Activated B cell treated with CpG ODN at 0.5 μM for 24 hours (primary cell): ENCODE data around the gene ENKD1. TPM values are rescaled to one million over a fixed set of nuclear protein-coding genes. Genes with fewer than 3 reads are reported as not detected.
A peak's percentile ranks its signal among the peaks of the same experiment; 100 is the strongest.

Experiments used
- ATAC-seq: fragments of 200-7000 bp; cut with Tn5 transposase; one replicate; pipeline ENCODE4 v1.10.0; 2021; ENCODE audit warnings: low read depth, mild to moderate bottlenecking, moderate library complexity
- CTCF ChIA-PET: fragments of 350-600 bp; sonication (Branson Sonifier 250); formaldehyde crosslinking; loops from one replicate; lab custom pipeline; 2021; ENCODE audit warnings: antibody characterized with exemption; lab: Charles Lee
- POLR2A ChIA-PET: fragments of 350-600 bp; sonication (Branson Sonifier 250); formaldehyde crosslinking; loops from one replicate; lab custom pipeline; 2021; ENCODE audit warnings: antibody characterized with exemption; lab: Charles Lee
- DNase-seq: peaks from one replicate; pipeline ENCODE4 v3.0.0; 2022
- H3K27ac Mint-ChIP-seq: one replicate; pipeline ENCODE4 v1.8.0; 2020; ENCODE audit warnings: mixed read lengths
- H3K27me3 Mint-ChIP-seq: one replicate; pipeline ENCODE4 v1.8.0; 2021; ENCODE audit warnings: mixed read lengths
- H3K36me3 Mint-ChIP-seq: one replicate; pipeline ENCODE4 v1.8.0; 2021; ENCODE audit warnings: low read depth, mixed read lengths
- H3K4me1 Mint-ChIP-seq: one replicate; pipeline ENCODE4 v1.8.0; 2021; ENCODE audit warnings: mixed read lengths
- H3K4me3 Mint-ChIP-seq: one replicate; pipeline ENCODE4 v1.8.0; 2020; ENCODE audit warnings: mild to moderate bottlenecking, mixed read lengths
- H3K9me3 Mint-ChIP-seq: one replicate; pipeline ENCODE4 v1.8.0; 2020; ENCODE audit warnings: mixed read lengths
- CTCF ChIP-seq: fragments of 200-600 bp; IDR thresholded peaks from one replicate; pipeline ENCODE4 v1.8.0; 2022; ENCODE audit warnings: antibody characterized with exemption, mild to moderate bottlenecking
- intact Hi-C: fragments of 100-400 bp; cut with micrococcal nuclease; formaldehyde crosslinking; loops from one replicate; pipeline ENCODE4 v1.15.1; 2024
- total RNA-seq: library from RNA; stranded (reverse); gene quantifications from 2 replicates; pipeline ENCODE4 v1.2.3, GENCODE V29; 2022

The ENKD1 gene
- total RNA-seq, 1 donor from 2014 or later: 8.9 TPM

- no peak for ATAC-seq
- Mint-ChIP-seq H3K36me3 (peaks cover 5% of the 10 kb centered on the region), H3K9me3 (no peaks in the 10 kb centered on the region), H3K27ac (peak overlapping the region; percentile 19), H3K27me3 (no peaks in the 10 kb centered on the region), H3K4me3 (peak overlapping the region; percentile 13), H3K4me1 (peaks cover 50% of the 10 kb centered on the region)
- no peak for TF ChIP-seq CTCF
- POLR2A ChIA-PET: interaction anchor here (0.6 to 1.9 kb wide), 5 partner anchors 19 to 234 kb away, joined by 3 to 6 read pairs (median 3); no protein-coding TSS in a partner anchor
- no peak for DNase-seq
- intact Hi-C loops: loop anchor here (5.0 to 10.0 kb wide), 6 partner anchors 238 to 570 kb away; partner anchors contain the start of genes B3GNT9, ESRP2, FBXL8 and FHOD1
- CTCF ChIA-PET: interaction anchor here (6.6 kb wide), 1 partner anchor 145 kb away, joined by 44 read pairs; no protein-coding TSS in a partner anchor
These were observed 1.7 kb downstream of the ENKD1 start for GRCh38 chr16:67664871-67665270.

GRCh38 chr16:67664258-67664657 is 2.3 kb downstream of the ENKD1 start:
- Mint-ChIP-seq H3K27me3 (no peaks in the 10 kb centered on the region), H3K4me3 (peak overlapping the region; percentile 1), H3K27ac (no peak overlapping the region), H3K4me1 (peaks cover 48% of the 10 kb centered on the region), H3K36me3 (peaks cover 5% of the 10 kb centered on the region), H3K9me3 (no peaks in the 10 kb centered on the region)
- TF ChIP-seq CTCF: no peak
- POLR2A ChIA-PET: interaction anchor here (0.6 to 1.0 kb wide), 2 partner anchors 143 to 234 kb away, joined by 3 to 4 read pairs; no protein-coding TSS in a partner anchor
- DNase-seq (no peak), ATAC-seq (no peak)
- CTCF ChIA-PET: interaction anchor here (6.6 kb wide), 1 partner anchor 144 kb away, joined by 44 read pairs; no protein-coding TSS in a partner anchor
- intact Hi-C loops: loop anchor here (5.0 to 10.0 kb wide), 4 partner anchors 411 to 571 kb away; partner anchors contain the start of genes B3GNT9, ESRP2, FBXL8 and FHOD1

GRCh38 chr16:67663877-67664222 is 2.7 kb downstream of the ENKD1 start:
- DNase-seq (no peak), ATAC-seq (no peak)
- Mint-ChIP-seq H3K27ac (no peak overlapping the region), H3K9me3 (no peaks in the 10 kb centered on the region), H3K36me3 (peaks cover 6% of the 10 kb centered on the region), H3K4me3 (peak overlapping the region; percentile 1), H3K27me3 (no peaks in the 10 kb centered on the region), H3K4me1 (peaks cover 48% of the 10 kb centered on the region)
- TF ChIP-seq CTCF: no peak
- POLR2A ChIA-PET: interaction anchor here (1.0 kb wide), 1 partner anchor 142 kb away, joined by 3 read pairs; no protein-coding TSS in a partner anchor
- CTCF ChIA-PET: interaction anchor here (6.6 kb wide), 1 partner anchor 144 kb away, joined by 44 read pairs; no protein-coding TSS in a partner anchor
- intact Hi-C loops: loop anchor here (5.0 to 10.0 kb wide), 4 partner anchors 411 to 571 kb away; partner anchors contain the start of genes B3GNT9, ESRP2, FBXL8 and FHOD1

GRCh38 chr16:67663151-67663876 is 3.2 kb downstream of the ENKD1 start:
- no peaks in the 10 kb centered on the region for H3K27me3 Mint-ChIP-seq
- no peak for TF ChIP-seq CTCF
- DNase-seq: no peak
- H3K27ac Mint-ChIP-seq: no peak overlapping the region
- intact Hi-C loops: loop anchor here (5.0 to 10.0 kb wide), 4 partner anchors 411 to 571 kb away; partner anchors contain the start of genes B3GNT9, ESRP2, FBXL8 and FHOD1
- ChIA-PET CTCF (interaction anchor here (0.6 to 6.6 kb wide), 3 partner anchors 9 to 172 kb away, joined by 3 to 44 read pairs (median 4); no protein-coding TSS in a partner anchor), POLR2A (interaction anchor here (0.9 kb wide), 1 partner anchor 142 kb away, joined by 3 read pairs; no protein-coding TSS in a partner anchor)
- peaks cover 46% of the 10 kb centered on the region for H3K4me1 Mint-ChIP-seq
- H3K9me3 Mint-ChIP-seq: no peaks in the 10 kb centered on the region
- no peak overlapping the region for H3K4me3 Mint-ChIP-seq
- H3K36me3 Mint-ChIP-seq: peaks cover 6% of the 10 kb centered on the region
- no peak for ATAC-seq

GRCh38 chr16:67662653-67663010 is 3.9 kb downstream of the ENKD1 start:
- ChIA-PET CTCF (interaction anchor here (0.9 to 2.0 kb wide), 2 partner anchors 9 to 142 kb away, joined by 4 to 5 read pairs; no protein-coding TSS in a partner anchor), POLR2A (interaction anchor here (0.6 to 0.9 kb wide), 2 partner anchors 142 to 448 kb away, joined by 3 to 4 read pairs; no protein-coding TSS in a partner anchor)
- H3K27me3 Mint-ChIP-seq: no peaks in the 10 kb centered on the region
- H3K9me3 Mint-ChIP-seq: no peaks in the 10 kb centered on the region
- no peak overlapping the region for H3K4me3 Mint-ChIP-seq
- H3K4me1 Mint-ChIP-seq: peaks cover 40% of the 10 kb centered on the region
- intact Hi-C loops: loop anchor here (5.0 to 10.0 kb wide), 4 partner anchors 412 to 572 kb away; partner anchors contain the start of genes B3GNT9, ESRP2, FBXL8 and FHOD1
- no peak for TF ChIP-seq CTCF
- H3K36me3 Mint-ChIP-seq: peaks cover 10% of the 10 kb centered on the region
- no peak for ATAC-seq
- DNase-seq: no peak
- no peak overlapping the region for H3K27ac Mint-ChIP-seq
